Stimulated activated CD4-positive, alpha-beta T cell treated with anti-CD3 and anti-CD28 coated beads, Interleukin-1b, Interleukin-23, amount 100 ng/mL, for 24 hours (primary cell): ENCODE data around the gene SRC.
"Not testable (repeated sequence)": the region's sequence is repeated elsewhere in the genome, so short reads cannot be mapped to it uniquely, and the experiment has no call there.

Experiments used
- DNase-seq, 4 experiments: peaks; one replicate each; pipeline ENCODE4 v3.0.0-alpha.2; 2020; ENCODE audit warnings: low read depth in 4 of 4, low spot score in 1 of 4

The SRC gene

DNA sequence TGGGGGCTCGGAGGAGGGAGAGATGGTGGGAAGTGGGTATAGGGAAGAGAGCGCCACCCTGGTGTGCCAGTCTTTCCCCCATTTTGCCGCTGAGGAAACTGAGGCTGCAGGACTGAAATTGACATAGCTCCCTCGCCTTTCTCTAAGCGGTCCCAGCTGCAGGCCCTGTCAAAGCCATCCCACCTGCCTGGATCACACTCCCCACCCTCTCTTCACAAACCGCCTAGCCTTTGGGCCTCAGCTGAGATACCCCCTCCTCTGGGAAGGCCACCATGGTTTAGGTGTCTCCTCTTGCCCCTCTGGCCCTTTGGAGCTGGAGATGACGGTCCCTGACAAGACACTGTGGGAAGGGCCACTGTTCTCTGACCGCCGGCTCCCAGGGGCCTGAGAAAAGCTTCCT is 16.9 kb downstream of the SRC start:
- DNase-seq = no peak

DNA sequence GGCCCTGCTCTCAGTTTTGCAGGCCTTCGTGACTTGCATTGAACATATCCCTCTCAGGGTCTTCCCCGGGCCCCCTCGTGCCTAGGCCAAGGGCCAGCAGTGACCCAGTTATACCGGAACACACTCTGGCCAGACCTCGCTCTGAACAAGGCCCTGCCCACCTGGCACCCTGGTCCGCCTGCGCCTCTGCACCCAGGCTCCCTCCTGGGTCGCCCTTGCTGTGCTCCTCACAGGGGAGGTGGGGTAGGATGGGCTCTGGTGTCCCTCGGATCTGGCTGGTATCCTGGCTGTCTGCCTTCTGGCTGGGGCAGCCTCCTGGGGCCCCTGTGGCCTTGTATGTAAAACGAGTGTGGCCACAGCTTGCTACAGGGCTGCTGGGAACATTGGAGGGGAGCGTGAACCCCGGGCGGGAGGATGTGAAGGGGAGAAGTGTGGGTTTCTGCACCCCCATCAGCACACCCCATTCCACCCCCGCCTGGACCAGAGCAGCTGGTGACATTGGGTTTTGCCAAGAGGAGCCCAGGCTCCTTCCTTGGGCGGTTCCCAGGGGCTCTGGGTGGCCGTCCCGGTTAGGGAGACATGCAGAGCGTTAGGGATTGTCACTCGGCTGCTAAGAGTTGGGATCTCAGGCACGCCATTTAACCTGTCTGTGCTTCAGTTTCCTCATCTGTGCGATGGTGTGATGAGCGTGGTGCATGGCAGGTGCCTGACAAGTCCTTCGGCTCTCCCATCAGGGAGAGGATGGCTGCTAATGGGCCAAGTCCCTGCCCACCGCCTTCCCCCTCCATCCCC is 17.5 kb downstream of the SRC start:
- DNase-seq = no peak

DNA sequence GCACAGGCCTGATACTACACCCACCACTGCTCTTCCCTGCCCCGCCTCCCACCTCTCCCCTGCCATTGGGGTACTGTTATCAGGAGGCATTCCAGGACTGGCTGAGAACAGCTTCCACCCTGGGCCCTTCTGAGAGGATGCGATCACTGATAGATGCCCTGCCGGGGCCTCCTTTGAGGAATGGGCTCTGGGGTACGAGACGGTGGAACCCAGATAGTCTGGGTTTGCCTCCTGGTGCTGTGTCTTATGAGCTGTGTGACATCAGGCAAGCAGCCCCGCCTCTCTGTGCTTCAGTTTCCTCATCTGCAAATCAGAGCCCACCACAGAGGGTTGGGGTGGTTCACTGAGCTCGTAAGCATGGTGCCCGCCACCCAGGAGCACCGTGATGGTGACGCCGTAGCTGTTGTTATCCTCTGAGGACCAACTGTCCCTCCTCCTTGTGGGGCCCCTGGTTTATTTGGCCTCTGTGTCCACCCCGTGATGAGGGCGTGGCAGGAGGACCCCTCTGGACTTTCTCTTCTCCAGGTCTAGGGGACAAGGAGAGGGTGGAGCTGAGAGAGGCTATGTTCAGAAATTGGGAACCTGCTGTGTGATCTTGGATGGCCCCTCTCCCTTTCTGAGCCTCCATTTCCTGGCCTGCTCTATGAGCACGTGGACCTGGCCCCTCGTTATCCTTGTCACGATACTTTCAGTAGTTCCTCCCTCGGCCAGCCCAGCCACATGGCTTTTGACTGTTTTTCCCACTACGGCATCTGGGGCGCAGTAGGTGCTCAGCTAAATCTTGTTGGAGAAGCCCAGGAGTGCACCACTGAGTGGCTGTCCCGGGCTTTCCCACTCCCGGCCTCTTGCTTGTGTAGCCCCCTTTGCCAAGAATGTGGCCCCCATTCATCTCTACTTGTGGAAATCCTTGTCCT is 18.3 kb downstream of the SRC start:
- no peak for DNase-seq

DNA sequence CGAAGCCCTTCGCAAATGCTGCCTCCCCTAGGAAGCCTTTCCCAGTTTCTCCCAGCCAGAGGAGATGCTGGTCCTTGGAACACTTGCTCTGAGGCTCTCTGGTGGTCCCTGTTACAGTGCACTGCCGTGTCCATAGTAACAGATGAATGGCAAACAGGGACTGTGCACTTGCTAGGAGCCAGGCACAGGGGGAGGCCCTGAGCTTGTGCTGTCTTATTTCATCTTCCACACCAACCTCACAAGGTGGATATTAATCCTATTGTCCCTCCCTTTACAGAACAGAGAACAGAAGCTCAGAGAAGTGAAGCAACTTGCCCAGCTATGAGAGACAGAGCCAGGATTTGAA is 19.0 kb downstream of the SRC start:
- DNase-seq = no peak

DNA sequence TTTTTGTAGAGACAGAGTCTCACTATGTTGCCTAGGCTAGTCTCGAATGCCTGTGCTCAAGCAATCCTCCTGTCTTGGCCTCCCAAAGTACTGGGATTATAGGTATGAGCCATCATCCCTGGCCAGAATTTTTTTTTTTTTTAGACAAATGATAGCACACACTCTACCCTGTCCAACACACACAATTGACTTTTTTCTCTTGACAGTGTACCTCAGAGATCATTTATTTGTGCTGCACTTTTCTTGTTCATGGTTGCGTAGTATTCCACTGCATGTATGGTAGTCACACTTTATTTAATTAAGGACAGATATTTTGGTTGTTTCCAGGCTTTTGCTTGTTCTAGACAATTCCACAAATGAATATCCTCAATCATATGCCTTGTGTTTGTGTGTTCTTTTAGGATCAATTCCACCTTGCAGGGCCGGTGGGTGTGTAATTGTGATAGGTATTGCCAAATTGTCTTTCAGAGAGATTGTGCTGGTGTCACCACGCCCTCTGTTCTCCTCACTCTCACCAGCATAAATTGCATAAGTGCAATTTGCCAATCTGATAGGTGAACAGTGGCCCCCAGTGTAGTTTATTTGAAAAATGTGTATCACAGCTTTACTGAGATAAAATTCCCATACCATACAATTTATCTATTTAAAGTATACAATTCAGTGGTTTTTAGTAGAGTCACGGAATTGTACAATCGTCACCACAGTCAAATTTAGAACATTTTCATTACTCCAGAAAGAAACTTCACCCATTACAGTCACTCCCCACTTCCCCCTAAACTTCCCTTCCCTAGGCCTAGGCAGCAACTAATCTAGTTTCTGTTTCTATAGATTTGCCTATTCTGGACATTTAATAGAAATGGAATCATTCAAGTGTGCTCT is 20.1 kb downstream of the SRC start:
- DNase-seq = no peak

DNA sequence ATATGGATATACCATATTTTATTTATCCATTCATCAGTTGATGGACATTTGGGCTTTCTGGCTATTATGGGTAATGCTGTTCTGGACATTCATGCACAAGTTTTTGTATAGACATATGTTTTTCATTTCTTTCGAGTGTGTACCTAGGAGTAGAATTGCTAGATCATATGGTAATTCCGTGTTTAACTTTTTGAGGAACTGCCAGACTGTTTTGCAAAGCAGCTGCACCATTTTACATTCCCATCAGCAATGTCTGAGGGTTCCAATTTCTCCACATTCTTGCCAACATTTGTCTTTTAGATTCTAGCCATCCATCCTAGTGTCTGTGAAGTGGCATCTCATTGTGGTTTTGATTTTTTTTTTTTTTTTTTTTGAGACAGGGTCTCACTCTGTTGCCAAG is 20.8 kb downstream of the SRC start:
- no peak for DNase-seq

DNA sequence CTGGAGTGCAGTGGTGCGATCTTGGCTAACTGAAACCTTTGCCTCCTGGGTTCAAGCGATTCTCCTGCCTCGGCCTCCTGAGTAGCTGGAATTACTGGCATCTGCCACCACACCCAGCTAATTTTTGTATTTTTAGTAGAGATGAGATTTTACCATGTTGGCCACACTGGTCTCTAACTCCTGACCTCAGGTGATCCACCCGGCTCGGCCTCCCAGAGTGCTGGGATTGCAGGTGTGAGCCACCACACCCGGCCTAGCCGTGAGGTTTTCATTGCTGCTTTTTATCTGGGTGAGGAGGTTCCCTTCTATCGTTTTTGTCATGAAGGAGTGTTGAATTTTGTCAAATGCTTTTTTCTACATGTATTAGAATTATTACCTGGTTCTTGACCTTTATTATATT is 23.9 kb downstream of the SRC start:
- no peak for DNase-seq

DNA sequence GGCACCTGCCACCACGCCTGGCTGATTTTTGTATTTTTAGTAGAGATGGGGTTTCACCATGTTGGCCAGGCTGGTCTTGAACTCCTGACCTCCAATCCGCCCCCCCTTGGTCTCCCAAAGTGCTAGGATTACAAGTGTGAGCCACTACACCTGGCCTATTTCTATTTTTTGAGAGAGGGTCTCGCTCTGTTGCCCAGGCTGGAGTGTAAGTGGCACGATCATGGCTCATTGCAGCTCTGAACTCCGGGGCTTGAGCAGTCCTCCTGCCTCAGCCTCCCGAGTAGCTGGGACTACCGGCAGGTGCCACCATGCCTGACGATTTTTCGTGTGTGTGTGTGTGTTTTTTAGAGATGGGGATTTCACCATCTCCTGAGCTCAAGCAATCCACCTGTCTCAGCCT is 25.9 kb downstream of the SRC start:
- DNase-seq = not testable (repeated sequence)

DNA sequence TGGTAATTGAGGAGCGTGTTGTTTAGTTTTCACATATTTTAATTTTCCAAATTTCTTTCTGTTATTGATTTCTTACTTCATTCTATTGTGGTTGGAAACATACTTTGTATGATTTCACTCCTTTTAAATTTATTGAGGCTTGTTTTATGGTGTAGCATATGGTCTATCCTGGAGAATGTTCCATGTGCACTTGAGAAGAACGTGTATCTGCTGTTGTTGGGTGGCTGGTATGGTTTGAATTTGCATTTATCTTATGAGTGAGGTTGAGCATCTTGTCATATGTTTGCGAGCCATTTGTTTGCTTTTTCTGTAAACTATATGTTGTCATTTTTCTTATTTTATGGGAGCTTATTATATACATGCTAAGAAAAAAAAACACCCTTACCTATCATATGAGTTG is 26.5 kb downstream of the SRC start:
- no peak for DNase-seq

DNA sequence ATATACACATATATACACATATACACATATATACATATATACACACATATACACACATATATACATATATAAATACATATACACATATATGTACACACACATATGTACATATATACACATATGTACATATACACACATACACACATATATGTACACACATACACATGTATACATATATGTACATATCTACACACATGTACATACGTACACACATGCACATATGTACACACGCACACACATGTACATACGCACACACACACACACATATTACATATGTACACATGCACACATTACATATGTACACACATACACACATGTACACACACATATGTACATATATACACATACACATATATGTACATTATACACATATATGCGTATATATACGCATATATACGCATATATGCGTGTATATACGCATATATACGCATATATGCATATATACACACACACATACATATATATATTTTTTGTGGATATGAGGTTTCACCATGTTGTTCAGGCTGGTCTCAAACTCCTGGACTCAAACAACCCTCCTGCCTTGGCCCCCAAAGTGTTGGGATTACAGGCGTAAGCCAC is 27.2 kb downstream of the SRC start:
- no peak for DNase-seq

DNA sequence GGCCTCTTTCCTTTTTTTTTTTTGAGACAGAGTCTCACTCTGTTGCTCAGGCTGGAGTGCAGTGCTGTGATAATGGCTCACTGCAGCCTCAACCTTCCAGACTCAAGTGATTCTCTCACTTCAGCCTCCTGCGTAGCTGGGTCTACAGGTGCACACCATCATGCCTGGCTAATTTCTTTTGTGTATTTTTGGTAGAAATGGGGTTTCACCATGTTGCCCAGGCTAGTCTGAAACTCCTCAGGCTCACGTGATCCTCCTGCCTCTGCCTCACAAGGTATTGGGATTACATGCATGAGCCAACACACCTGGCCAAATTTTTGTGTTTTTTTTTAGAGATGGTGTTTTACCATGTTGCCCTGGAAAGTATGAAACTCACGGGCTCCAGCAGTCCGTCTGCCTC is 29.3 kb downstream of the SRC start:
- no peak for DNase-seq

DNA sequence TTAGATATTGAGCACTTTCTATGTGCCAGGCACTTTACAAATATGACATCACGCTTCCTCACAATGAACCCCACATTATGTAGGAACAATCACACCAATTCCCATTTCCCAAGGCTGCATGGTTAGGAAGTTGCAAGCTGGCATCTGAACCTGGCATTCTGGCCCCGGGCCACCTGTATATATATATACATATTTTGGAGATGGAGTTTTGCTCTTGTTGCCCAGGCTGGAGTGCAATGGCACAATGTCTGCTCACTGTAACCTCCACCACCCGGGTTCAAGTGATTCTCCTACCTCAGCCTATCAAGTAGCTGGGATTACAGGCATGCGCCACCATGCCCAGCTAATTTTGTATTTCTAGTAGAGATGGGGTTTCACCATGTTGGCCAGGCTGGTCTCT is 30.4 kb downstream of the SRC start:
- no peak for DNase-seq

DNA sequence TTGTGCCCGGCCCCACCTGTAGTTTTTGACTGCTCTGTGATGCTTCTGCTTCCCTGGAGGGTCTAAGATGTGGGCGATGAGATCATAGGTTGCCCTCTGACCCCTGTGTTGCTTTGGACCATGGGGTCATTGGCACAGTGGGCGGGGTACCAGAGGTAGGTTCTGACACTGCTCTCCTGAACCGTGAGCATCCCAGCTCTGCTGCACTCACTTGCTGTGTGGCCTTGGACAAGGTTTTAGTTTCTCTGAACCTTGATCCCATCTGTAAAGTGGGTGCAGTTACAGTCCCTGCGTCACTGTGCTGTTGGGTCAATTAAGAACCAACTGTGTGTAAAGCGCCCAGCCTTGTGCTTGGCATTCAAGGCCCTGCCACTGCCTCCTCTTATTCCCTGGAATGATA is 30.9 kb downstream of the SRC start:
- no peak for DNase-seq

DNA sequence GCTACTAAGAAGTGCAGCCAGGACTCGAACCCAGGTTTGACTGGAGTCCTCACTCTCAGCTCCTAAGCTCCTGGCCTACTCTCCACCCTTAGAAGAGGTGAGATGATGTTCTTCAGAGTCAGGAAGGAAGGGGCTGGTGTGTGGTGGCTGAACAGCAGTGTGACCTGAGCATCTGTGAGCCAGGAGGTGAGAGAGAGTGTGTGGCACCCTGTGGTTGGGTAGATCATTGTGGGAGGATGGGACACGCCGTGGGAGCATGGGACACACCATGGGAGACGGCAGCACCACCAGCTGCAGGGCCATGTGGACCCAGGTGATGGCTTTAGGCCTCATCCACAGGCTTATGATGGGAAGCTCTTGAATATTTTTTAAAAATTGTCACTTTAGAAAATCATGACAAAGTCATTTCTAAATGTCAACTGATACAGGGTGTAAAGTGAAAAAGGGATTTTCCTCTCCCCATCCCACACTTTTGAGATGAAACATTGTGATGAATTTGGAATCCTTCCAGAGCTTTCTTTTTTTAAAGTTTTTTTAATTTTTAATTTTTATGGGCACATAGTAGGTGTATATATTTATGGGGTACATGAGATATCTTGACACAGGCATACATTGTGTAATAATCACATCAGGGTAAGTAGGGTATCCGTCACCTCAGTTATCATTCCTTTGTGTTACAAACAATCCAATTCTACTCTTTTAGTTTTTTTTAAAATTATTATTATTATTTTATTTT is 31.6 kb downstream of the SRC start:
- DNase-seq = no peak

DNA sequence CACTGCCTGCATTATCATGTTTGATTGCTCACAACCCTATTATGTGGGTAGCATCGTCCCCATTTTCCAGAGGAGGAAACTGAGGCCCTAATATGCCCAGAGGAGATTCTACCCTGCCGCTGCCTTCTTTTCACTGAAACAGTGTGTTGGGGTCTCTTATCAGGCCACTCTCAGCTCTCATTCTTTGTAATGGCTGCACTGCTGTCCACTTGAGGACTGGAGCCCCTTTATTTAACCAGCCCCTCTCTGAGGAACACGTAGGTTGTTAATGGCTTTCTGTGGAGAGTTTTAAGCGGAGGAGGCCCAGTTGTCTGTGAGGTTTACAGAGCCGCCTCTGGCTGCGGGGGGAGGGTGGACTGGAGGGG is 32.5 kb downstream of the SRC start:
- no peak for DNase-seq

DNA sequence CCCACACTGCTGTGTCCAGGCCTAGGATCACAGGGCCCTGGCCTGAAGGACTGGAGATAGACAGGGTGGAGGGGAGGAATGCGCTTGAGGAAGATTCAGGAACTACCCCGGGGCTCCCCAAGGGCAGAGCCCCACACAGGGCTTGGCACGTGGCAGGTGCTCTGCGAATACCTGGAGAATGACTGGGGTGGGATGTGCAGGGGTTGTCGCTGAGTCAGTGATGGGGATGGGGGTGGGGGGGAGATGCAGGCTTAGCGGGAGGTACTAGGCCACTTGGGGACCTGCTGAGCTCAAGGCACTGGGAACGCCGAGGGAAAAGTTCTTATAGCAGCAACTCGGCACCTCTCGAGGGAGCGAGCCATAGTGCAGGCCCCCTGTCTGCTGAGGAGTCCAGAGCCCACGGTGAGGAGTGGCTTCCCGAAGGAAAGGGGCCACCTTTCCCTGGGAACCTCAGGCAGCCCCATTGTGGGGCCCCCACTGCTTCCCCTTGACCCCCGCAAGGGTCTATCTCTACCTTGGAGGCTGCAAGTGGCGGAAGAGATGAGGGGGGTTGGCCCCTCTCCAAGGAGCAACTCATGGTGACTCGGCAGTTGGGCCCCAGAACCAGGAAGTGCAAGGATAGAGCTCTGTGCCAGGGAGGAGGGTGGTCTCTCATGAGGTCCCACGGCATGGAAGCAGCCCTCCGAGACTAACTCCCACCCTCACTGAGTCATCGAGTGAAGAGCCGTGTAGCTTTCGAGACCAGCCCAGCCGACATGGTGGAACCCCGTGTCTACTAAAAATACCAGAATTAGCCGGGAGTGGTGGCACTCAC is 33.1 kb downstream of the SRC start:
- no peak for DNase-seq

DNA sequence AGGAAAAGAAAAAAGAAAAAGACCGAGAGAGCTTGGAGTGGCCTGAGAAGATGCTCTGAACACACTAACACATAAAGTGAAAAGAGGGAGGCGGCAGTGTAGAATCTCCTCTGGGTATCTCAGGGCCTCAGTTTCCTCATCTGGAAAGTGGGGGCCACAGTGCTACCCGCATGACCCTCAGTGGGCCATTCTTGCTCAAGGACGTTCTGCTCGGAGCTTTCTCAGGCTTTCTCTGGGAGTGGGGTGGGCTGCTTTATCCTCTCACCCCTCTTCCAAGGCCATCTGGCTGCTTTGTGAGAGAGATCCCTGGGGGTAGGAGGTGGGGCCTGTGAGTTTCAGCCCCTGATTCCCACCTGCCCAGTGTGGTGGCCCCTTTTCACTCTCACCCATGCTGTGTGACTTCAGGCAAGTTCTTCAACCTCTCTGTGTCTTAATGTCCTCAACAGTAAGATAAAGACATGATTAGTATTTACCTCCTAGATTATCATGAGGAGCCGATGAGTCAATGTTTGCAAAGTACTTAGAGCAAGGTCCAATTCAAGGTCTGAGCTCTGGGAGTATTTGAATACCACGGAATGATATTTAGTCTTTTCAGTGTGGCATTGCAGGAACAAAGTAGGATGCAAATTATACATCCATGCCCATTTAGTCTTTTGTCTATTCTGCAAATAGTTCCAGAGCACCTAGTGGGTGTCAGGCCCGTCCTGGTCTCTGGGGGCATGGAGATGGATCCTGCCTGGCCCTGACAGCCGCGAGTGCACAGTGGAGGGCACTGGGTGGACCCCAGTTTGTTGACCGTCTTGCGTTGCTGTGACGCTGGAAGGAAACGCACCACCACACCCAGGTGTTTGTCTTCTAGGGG is 34.3 kb downstream of the SRC start:
- DNase-seq = no peak

DNA sequence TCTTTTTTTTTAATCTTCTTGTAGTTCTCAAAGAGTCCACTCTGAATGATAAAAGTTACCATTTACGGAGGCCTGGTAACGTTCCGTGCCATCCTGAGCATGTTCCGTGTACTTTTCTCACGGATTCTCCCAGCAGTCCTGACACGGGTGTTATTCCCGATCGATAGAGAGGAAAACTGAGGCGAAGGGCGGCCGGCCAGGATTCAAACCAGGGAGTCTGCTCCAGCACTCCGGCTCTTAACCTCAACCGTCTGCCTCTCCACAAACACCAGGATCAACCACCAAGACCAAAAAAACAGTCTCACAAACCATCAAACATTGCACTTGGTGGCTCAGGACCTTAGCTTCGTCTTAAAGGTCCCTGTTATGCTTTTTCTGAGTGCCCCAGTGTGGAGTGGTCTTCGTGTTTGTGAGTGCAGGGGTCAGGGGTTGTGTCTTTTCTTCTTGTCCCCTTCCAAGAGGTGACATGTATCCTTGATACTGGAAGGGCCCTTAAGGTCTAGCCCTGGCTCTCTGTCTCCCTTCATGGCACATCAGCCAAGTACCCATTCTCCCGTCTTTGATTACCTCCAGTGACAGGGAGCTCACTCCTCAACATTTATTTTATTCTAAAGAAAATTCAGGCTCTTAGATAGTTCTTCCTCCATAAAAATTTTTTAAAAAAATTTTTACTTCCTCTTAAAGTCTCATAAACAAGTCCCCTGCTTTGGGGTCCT is 35.1 kb downstream of the SRC start:
- no peak for DNase-seq
